Natural killer cell (primary cell): ENCODE results near the gene SUSD3. TPM values are rescaled to one million over a fixed set of nuclear protein-coding genes. Genes with fewer than 3 reads are reported as not detected.

Experiments used
- ATAC-seq, 3 donors: fragments of 150-1000 bp in 2 of 3; fragments of 200-7000 bp in 1 of 3; cut with Tn5 transposase; 1 replicate in 1 of 3; 2 replicates in 2 of 3; pipeline ENCODE4 v1.10.0; 2021; ENCODE audit warnings: mild to moderate bottlenecking in 2 of 3, moderate library complexity in 2 of 3
- DNase-seq, 2 donors: peaks; one replicate each; pipeline versions ENCODE4 v3.0.0 to v3.0.0-alpha.2; 2013 to 2021; ENCODE audit warnings: mixed read lengths in 1 of 2
- H3K27ac ChIP-seq: one replicate; pipeline ENCODE4 v1.5.1; 2013; ENCODE audit warnings: mild to moderate bottlenecking, low read length
- H3K27me3 ChIP-seq: one replicate; pipeline ENCODE4 v1.6.1; 2013; ENCODE audit warnings: low read length; ENCODE audit not compliant: control insufficient read depth, insufficient read depth
- H3K36me3 ChIP-seq: one replicate; pipeline ENCODE4 v1.6.1; 2013; ENCODE audit warnings: low read length; ENCODE audit not compliant: control insufficient read depth, insufficient read depth
- H3K4me1 ChIP-seq: one replicate; pipeline ENCODE4 v1.6.1; 2013; ENCODE audit warnings: low read length; ENCODE audit not compliant: control insufficient read depth, insufficient read depth
- H3K4me3 ChIP-seq: one replicate; pipeline ENCODE4 v1.5.1; 2013; ENCODE audit warnings: low read length
- H3K9me3 ChIP-seq: one replicate; pipeline ENCODE4 v1.6.1; 2013; ENCODE audit warnings: low read length; ENCODE audit not compliant: control insufficient read depth, insufficient read depth
- H3K27ac Mint-ChIP-seq, 2 donors: one replicate each; pipeline ENCODE4 v1.8.0; 2022; ENCODE audit warnings: mild to moderate bottlenecking in 2 of 2, mixed read lengths in 2 of 2, moderate library complexity in 1 of 2
- H3K27me3 Mint-ChIP-seq, 2 donors: one replicate each; pipeline ENCODE4 v1.8.0; 2022; ENCODE audit warnings: low read depth in 2 of 2, mixed read lengths in 2 of 2
- H3K36me3 Mint-ChIP-seq: one replicate; pipeline ENCODE4 v1.8.0; 2022; ENCODE audit warnings: mixed read lengths
- H3K4me1 Mint-ChIP-seq, 2 donors: one replicate each; pipeline ENCODE4 v1.8.0; 2022; ENCODE audit warnings: mixed read lengths in 2 of 2
- H3K4me3 Mint-ChIP-seq: one replicate; pipeline ENCODE4 v1.8.0; 2022; ENCODE audit warnings: mild to moderate bottlenecking, moderate library complexity, mixed read lengths
- H3K9me3 Mint-ChIP-seq, 2 donors: one replicate each; pipeline ENCODE4 v1.8.0; 2022; ENCODE audit warnings: mixed read lengths in 2 of 2
- CTCF ChIP-seq: fragments of 200-600 bp; IDR thresholded peaks from one replicate; pipeline ENCODE4 v1.8.0; 2022; ENCODE audit warnings: antibody characterized with exemption
- WGBS: methylation state at CpG from one replicate; pipeline ENCODE4 v1.1.7; 2013; ENCODE audit warnings: missing lambda C conversion rate; ENCODE audit not compliant: insufficient coverage; 5-methylcytosine and 5-hydroxymethylcytosine counted together
- intact Hi-C: fragments of 100-400 bp; cut with micrococcal nuclease; formaldehyde crosslinking; loops from one replicate; pipeline ENCODE4 v1.14.2; 2022
- total RNA-seq, 4 donors: library from RNA; stranded (reverse); fragments of 120-200 nt in 1 of 4; gene quantifications; one replicate each; pipeline versions ENCODE4 v1.2.3 to v1.2.4, GENCODE V29; 2013 to 2022

SUSD3 gene
- total RNA-seq, 3 donors from 2014 or later (not counting 1 experiment from before 2014, with no cell fraction given): 1.2 to 2.1 (median 1.8) TPM

- DNase-seq: no peak
Observed at GRCh38 chr9:93086447-93087224, 28.1 kb downstream of the SUSD3 start.

GRCh38 chr9:93087971-93088655 lies 29.6 kb downstream of the SUSD3 start:
- Histone ChIP-seq H3K4me1 (peaks cover 19% of the 10 kb centered on the region), H3K9me3 (peaks cover 3% of the 10 kb centered on the region), H3K27ac (no peak overlapping the region), H3K27me3 (peaks cover 2% of the 10 kb centered on the region), H3K4me3 (no peak overlapping the region), H3K36me3 (peaks cover 3% of the 10 kb centered on the region)
- Mint-ChIP-seq H3K36me3 (no peaks in the 10 kb centered on the region), H3K4me3 (no peak overlapping the region), H3K27ac (no peak overlapping the region), H3K27me3 (peaks cover 7 to 16% of the 10 kb centered on the region in 2 donors), H3K9me3 (no peaks in the 10 kb centered on the region), H3K4me1 (peaks cover 5 to 18% of the 10 kb centered on the region in 2 donors)
- ATAC-seq (no peak), DNase-seq (no peak)
- WGBS: 96% methylated on average over 12 of the region's 12 CpGs
- intact Hi-C loops: no loop called here
- TF ChIP-seq CTCF: no peak

More at GRCh38 chr9:93086447-93087224, 28.1 kb downstream of the SUSD3 start:
- H3K36me3 Mint-ChIP-seq: no peaks in the 10 kb centered on the region
- no peak overlapping the region for H3K4me3 ChIP-seq
- no peaks in the 10 kb centered on the region for H3K9me3 Mint-ChIP-seq
- no peak overlapping the region for H3K27ac Mint-ChIP-seq
- H3K36me3 ChIP-seq: peaks cover 3% of the 10 kb centered on the region
- WGBS: 91% methylated on average over 7 of the region's 8 CpGs
- ATAC-seq: no peak
- peaks cover 6% of the 10 kb centered on the region for H3K27me3 ChIP-seq
- no peak for TF ChIP-seq CTCF
- H3K27ac ChIP-seq: no peak overlapping the region
- H3K4me1 Mint-ChIP-seq: peaks cover 5 to 12% of the 10 kb centered on the region in 2 donors
- peaks cover 3% of the 10 kb centered on the region for H3K9me3 ChIP-seq
- peaks cover 7 to 20% of the 10 kb centered on the region in 2 donors for H3K27me3 Mint-ChIP-seq
- intact Hi-C loops: no loop called here
- H3K4me3 Mint-ChIP-seq: no peak overlapping the region
- H3K4me1 ChIP-seq: peaks cover 16% of the 10 kb centered on the region

- peaks cover 7 to 19% of the 10 kb centered on the region in 2 donors for H3K4me1 Mint-ChIP-seq
Observed at GRCh38 chr9:93088656-93089015, 30.1 kb downstream of the SUSD3 start.

More at GRCh38 chr9:93088656-93089015, 30.1 kb downstream of the SUSD3 start:
- Mint-ChIP-seq H3K36me3 (no peaks in the 10 kb centered on the region), H3K9me3 (no peaks in the 10 kb centered on the region), H3K4me3 (no peak overlapping the region), H3K27ac (no peak overlapping the region), H3K27me3 (peaks cover 3 to 13% of the 10 kb centered on the region in 2 donors)
- Histone ChIP-seq H3K36me3 (peaks cover 3% of the 10 kb centered on the region), H3K4me3 (no peak overlapping the region), H3K27me3 (no peaks in the 10 kb centered on the region), H3K9me3 (peaks cover 3% of the 10 kb centered on the region), H3K27ac (no peak overlapping the region), H3K4me1 (peaks cover 20% of the 10 kb centered on the region)
- ATAC-seq (no peak), DNase-seq (no peak)
- no peak for TF ChIP-seq CTCF
- intact Hi-C loops: no loop called here
- 96% methylated on average over 4 of the region's 4 CpGs for WGBS
